Measurements from ENCODE around the gene TOR1AIP1.

DNA sequence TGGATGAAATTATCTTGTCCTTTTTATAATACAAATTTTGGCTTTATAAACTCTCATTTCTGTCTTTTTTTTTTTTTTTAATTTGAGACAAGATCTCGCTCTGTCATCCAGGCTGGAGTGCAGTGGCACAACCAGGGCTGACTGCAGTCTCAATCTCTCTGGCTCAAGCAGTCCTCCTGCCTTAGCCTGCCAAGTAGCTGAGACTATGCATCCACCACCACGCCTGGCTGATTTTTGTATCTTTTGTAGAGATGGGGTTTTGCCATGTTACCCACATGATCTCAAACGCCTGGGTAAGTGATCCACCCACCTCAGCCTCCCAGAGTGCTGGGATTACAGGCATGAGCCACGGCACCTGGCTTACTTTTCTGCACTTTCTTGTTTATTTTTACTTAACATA, 7.5 kb downstream of the TOR1AIP1 start:
- no peak for TF ChIP-seq POLR2A (IDR thresholded peaks at IDR 0.05; ENCODE audit: extremely low read depth, insufficient read length)
- TF ChIP-seq, protein P1, sequence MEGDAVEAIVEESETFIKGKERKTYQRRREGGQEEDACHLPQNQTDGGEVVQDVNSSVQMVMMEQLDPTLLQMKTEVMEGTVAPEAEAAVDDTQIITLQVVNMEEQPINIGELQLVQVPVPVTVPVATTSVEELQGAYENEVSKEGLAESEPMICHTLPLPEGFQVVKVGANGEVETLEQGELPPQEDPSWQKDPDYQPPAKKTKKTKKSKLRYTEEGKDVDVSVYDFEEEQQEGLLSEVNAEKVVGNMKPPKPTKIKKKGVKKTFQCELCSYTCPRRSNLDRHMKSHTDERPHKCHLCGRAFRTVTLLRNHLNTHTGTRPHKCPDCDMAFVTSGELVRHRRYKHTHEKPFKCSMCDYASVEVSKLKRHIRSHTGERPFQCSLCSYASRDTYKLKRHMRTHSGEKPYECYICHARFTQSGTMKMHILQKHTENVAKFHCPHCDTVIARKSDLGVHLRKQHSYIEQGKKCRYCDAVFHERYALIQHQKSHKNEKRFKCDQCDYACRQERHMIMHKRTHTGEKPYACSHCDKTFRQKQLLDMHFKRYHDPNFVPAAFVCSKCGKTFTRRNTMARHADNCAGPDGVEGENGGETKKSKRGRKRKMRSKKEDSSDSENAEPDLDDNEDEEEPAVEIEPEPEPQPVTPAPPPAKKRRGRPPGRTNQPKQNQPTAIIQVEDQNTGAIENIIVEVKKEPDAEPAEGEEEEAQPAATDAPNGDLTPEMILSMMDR (IDR thresholded peaks at IDR 0.05; ENCODE audit: low read depth, low read length) = no peak
- TF ChIP-seq, protein P2, sequence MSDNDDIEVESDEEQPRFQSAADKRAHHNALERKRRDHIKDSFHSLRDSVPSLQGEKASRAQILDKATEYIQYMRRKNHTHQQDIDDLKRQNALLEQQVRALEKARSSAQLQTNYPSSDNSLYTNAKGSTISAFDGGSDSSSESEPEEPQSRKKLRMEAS (IDR thresholded peaks at IDR 0.05; ENCODE audit: low read depth, low read length) = no peak

Measured in NB4 (cell line).